Central memory CD8-positive, alpha-beta T cell (primary cell): Measurements from ENCODE around the gene TMEM134.

ENCODE experiments used
- ATAC-seq: fragments of 150-1000 bp; cut with Tn5 transposase; replicated peaks from 2 replicates; pipeline ENCODE4 v1.10.0; 2022; ENCODE audit warnings: mild to moderate bottlenecking, moderate FRiP score, moderate number of reproducible peaks; ENCODE audit not compliant: poor library complexity, severe bottlenecking; ENCODE audit errors: extremely low read depth
- DNase-seq, 2 donors: peaks; one replicate each; pipeline ENCODE4 v3.0.0; 2021; ENCODE audit warnings: low spot score in 2 of 2
- H3K27ac Mint-ChIP-seq: one replicate; pipeline ENCODE4 v1.8.0; 2022; ENCODE audit warnings: low read depth, mild to moderate bottlenecking, moderate library complexity, mixed read lengths
- H3K27me3 Mint-ChIP-seq: one replicate; pipeline ENCODE4 v1.8.0; 2022; ENCODE audit warnings: mixed read lengths
- H3K36me3 Mint-ChIP-seq: one replicate; pipeline ENCODE4 v1.8.0; 2022; ENCODE audit warnings: mild to moderate bottlenecking, moderate library complexity, mixed read lengths; ENCODE audit not compliant: insufficient read depth
- H3K4me1 Mint-ChIP-seq: one replicate; pipeline ENCODE4 v1.8.0; 2022; ENCODE audit warnings: mixed read lengths
- H3K4me3 Mint-ChIP-seq: one replicate; pipeline ENCODE4 v1.8.0; 2022; ENCODE audit warnings: mild to moderate bottlenecking, moderate library complexity, mixed read lengths
- H3K9me3 Mint-ChIP-seq: one replicate; pipeline ENCODE4 v1.8.0; 2022; ENCODE audit warnings: mixed read lengths

Gene TMEM134

DNA sequence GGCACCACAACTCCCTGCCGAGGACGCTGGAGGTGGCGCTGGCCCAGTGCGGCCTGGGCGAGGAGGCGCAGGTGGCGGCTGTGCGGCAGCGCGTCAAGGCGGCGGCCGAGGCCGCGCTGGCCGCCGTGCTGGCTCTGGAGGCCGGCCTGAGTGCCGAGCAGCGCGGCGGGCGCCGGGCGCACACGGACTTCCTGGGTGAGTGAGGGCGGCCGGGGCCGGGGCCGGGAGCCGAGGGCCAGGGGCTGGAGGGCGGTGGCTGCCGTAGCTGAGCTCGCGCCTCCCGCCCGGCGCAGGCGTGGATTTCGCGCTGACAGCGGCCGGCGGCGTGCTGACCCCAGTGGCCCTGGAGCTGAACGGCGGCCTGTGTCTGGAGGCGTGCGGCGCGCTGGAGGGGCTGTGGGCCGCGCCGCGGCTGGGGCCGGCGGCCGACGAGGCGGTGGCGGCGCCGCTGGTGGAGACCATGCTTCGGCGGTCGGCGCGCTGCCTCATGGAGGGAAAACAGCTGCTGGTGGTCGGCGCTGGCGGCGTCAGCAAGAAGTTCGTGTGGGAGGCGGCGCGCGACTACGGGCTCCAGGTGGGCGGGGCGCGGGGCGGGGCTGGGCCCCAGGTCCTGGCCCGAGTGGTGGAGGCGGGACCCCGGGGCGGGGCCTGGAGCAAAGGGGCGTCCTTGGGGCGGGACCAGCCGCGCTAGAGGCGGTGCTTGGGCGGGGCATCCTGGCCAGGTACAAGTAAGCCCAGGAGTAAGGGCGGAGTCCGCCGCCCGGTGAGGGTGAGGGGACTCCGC, 48.2 kb downstream of the TMEM134 start:
- Mint-ChIP-seq H3K36me3 (peaks cover 1% of the 10 kb centered on the region), H3K4me1 (peaks cover 61% of the 10 kb centered on the region), H3K9me3 (no peaks in the 10 kb centered on the region), H3K4me3 (peak overlapping the region; percentile 80), H3K27me3 (no peaks in the 10 kb centered on the region), H3K27ac (peak overlapping the region; percentile 86)
- ATAC-seq (peak; percentile 77), DNase-seq (peak; percentile 97 to 99)

DNA sequence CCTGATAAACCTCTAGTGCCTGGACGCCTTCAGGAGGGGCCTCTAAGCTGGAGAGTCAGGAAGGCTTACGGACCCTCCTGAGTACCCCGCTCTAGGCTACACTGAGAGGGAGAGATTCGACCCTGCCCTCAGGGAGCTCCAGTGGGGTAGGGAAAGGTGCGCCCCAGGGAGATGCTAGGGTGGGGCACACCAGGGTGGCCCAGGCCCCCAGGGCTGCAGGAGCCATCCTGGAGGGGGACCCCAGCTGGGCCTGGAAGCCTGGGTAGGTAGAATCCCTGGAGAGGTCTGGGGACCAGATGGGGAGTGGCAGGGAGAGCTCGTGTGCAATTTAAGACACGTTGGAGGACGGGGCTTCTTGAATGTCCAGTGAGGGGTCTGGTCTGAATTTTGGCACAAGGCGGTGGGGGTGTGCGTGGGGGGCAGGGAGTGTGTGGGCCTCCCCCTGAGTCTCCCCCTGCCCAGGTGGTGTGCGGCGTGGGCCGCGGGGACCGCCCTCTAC, 48.9 kb downstream of the TMEM134 start:
- Mint-ChIP-seq H3K4me3 (peak overlapping the region; percentile 80), H3K27me3 (no peaks in the 10 kb centered on the region), H3K36me3 (peaks cover under 1% of the 10 kb centered on the region), H3K4me1 (peaks cover 61% of the 10 kb centered on the region), H3K27ac (peak overlapping the region; percentile 86), H3K9me3 (no peaks in the 10 kb centered on the region)
- DNase-seq (no peak), ATAC-seq (no peak)

DNA sequence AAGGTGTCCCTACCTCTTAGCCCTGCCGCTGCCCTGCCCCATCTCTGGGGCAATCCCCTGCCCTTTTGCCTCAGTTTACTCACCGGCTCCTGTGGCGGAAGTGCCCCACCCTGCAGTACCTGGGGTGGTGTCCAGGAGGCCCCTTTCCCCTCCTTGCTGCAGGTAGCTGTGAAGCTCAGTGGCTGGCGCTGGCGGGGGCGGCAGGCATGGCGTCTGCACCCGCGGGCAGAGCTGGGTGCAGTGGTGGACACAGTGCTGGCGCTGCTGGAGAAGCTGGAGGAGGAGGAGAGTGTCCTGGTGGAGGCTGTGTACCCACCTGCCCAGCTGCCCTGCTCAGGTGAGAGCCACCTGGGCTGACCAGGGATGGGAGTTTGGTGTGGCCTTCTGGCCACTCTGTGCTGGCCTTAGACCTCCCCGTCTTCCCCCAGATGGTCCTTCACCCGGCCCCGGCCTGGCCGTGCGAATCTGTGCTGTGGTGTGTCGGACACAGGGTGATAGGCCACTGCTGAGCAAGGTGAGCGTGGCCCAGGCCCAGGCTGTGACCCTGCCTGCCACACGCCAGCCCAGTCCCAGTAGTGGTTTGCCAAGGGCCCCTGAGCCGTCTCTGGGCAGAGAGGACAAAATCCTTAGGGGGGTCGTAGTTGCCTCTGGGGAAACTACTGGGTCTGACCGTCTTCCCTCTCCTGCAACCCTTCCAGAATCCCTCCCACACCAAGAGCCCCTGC, 49.6 kb downstream of the TMEM134 start:
- H3K4me1 Mint-ChIP-seq: peaks cover 55% of the 10 kb centered on the region

DNA sequence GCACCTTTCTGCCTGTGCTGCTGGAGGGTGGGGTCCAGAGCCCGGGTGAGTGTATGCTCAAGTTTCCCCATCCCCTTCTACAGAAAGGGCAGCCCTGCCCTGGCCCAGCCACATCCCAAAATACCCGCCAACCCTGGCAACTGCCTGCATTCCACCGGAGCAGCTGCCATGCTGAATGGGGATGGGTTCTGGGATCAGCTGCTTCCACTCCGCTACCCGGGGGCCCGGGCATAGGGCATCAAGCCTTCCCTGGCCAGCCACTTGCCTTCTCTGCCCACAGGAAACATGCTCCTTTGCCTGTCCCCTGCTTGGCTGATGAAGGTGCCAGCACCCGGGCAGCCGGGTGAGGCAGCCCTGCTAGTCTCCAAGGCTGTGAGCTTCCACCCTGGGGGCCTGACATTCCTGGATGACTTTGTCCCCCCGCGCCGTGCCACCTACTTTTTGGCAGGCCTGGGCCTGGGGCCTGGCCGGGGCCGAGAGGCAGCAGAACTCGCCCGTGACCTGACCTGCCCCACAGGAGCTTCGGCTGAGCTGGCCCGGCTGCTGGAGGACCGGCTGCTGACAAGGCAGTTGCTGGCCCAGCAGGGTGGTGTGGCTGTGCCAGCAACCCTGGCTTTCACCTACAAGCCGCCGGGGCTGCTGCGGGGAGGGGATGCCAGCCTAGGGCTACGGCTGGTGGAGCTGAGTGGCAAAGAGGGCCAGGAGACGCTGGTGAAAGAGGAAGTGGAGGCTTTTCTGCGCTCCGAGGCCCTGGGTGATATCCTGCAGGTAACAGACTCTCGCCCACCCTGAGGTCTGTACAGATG, 50.4 kb downstream of the TMEM134 start:
- ATAC-seq (no peak), DNase-seq (no peak)
- Mint-ChIP-seq H3K27ac (peak overlapping the region; percentile 69), H3K4me3 (peak overlapping the region; percentile 80), H3K27me3 (no peaks in the 10 kb centered on the region), H3K4me1 (peaks cover 54% of the 10 kb centered on the region), H3K36me3 (peaks cover 3% of the 10 kb centered on the region), H3K9me3 (no peaks in the 10 kb centered on the region)

More for the DNA sequence above, 49.6 kb downstream of the TMEM134 start:
- Mint-ChIP-seq H3K36me3 (peaks cover 3% of the 10 kb centered on the region), H3K4me3 (peak overlapping the region; percentile 80), H3K27ac (peak overlapping the region; percentile 69), H3K27me3 (no peaks in the 10 kb centered on the region), H3K9me3 (no peaks in the 10 kb centered on the region)
- DNase-seq (no peak), ATAC-seq (no peak)

DNA sequence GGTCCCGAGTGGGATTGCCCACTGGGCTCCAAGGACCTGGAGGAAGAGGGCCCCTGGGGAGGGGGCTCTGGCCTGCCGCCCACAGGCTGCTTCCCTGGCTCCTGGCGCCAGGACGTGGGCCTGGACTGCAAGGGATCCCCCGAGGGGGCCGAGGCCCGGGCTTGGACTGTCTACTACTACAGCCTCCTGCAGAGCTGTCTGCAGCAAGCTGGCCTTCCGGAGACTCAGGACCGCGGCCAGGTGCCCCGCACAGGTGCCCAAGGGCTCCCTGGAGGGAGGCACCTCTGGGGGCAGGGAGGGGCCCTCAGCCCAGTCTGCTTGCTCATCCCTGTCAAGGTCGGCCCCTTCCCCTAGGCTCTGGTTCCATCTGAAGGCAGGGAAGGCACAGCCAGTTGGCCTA, 51.6 kb downstream of the TMEM134 start:
- Mint-ChIP-seq H3K27ac (peak overlapping the region; percentile 85), H3K27me3 (no peaks in the 10 kb centered on the region), H3K36me3 (peaks cover 3% of the 10 kb centered on the region), H3K4me3 (peak overlapping the region; percentile 80), H3K4me1 (peaks cover 59% of the 10 kb centered on the region), H3K9me3 (no peaks in the 10 kb centered on the region)
- ATAC-seq (no peak), DNase-seq (no peak)

DNA sequence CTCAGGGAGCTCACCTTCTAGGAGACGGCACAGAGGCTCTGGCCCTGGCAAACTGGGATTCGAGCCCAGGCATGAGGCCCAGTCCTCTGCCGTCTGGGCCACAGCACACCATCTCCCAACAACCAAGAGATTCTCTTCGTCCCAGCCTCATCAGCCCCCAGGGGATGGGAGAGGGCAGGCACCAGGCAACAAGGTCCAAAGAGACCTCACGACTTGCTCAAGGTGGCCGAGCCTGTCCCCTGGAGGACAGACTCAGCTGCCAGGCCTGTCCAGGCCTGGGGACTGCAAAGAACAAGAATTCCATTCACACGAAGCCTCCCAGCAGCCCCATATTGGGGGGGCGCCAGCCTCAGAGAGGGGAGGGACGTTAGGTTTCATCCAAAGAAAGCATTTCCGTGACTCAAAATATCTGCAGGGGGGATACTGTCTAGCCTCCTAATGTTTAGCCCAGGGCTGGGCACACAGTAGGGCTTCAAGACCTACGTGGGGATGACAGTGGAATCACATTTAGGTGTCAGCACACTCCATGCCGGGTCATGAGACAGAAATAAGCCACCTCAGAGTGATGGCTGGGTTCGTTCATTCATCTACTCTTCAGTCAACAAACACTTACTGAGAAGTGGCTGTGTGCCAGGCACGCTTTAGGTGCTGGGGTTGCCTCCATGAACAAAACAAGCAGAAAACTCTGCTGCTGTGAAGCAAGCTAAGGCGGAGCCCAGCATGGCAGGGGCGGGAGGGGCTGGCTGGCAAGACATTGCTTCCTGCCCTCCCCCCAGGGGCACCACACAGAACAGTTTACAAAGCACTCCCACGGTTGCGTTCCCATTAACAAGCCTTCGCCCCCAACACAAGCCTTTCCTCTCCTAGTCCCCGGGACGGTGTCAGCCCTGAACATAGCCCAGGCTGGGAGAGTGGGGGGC, 52.4 kb downstream of the TMEM134 start:
- Mint-ChIP-seq H3K4me3 (peak overlapping the region; percentile 80), H3K27me3 (no peaks in the 10 kb centered on the region), H3K9me3 (no peaks in the 10 kb centered on the region), H3K36me3 (peaks cover 3% of the 10 kb centered on the region), H3K4me1 (peaks cover 67% of the 10 kb centered on the region), H3K27ac (peak overlapping the region; percentile 85)
- DNase-seq (peak; percentile 60 to 79), ATAC-seq (peak; percentile 65)

DNA sequence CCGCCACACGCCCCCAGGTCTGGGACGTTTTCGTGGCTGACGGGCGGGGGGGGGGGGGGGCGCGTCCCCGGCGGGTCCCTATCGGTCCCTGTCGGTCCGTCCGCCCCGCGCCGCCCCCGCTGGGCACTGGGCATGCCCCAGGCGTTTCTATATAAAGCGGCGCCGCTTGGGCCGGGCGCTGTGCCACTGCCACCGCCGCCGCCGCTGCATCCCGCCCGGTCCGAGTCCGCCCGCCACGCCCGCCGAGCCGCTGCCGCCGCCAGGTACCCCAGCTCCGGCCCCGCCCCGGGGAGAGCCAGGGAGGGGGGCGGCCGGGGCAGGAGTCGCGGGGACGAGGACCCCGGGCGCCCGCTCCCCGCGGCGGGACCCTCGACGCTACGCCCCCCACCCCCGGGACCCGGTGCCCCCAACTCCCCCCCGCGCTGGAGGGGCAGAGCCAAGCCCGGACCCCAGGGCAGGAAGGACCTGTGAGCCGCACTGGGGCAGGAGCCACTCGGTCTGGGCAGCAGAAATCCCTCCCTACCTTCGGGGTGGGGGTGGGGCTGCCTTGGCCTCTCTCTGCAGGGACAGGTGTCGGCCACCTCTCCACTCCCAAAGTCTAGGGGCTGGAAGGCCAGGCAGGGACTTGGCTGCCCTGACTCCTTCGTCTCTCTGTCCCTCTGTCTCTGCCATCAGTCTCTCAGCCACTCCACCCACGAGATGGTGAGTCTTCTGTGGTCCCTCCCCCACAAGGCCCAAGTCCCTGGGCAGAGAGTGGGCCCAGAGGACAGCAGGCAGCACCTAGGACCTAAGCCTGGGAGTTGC, 53.3 kb downstream of the TMEM134 start, which contains the start of gene CARNS1:
TSS of gene CARNS1 (plus strand) at position 178 of the 804 bp plus-strand sequence. CDS start at position 700, 522 bp downstream.
- Mint-ChIP-seq H3K27ac (peak within 1 kb of the TSS; percentile 85), H3K36me3 (peaks cover 3% of the 10 kb centered on the region), H3K4me1 (peaks cover 71% of the 10 kb centered on the region), H3K4me3 (peak within 1 kb of the TSS; percentile 80), H3K27me3 (no peaks in the 10 kb centered on the region), H3K9me3 (no peaks in the 10 kb centered on the region)
- ATAC-seq (no peak), DNase-seq (no peak)

DNA sequence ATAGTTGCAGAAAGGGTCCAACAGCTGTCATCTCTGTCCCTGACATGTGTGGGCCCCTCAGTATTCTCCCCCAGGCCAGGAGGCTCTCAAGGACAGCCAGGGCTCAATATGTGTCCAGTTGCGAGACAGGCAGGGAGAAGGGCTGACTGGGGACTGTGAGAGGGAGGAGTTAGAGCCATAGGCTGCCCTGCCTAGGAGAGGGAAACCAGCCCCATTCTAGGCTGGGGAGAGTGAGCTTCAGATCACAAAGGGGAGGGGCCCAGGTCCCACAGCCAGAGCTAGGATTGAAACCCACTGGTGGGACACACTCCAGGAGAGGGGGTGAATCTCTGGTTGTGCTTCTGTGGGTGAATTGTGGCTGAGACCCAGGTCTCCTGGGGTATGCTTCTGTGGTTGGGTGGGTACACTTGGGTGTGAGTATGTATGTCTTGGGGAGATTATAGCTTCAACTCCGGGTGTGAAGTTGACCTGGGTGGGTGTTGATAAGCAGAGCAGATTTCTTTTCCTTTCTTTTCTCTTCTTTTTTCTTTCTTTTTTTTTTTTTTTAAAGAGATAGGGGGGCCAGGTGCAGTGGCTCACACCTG, 55.7 kb downstream of the TMEM134 start:
- DNase-seq (no peak), ATAC-seq (no peak)
- Mint-ChIP-seq H3K36me3 (peaks cover 13% of the 10 kb centered on the region), H3K27ac (no peak overlapping the region), H3K9me3 (no peaks in the 10 kb centered on the region), H3K4me3 (peak overlapping the region; percentile 50), H3K27me3 (no peaks in the 10 kb centered on the region), H3K4me1 (peaks cover 78% of the 10 kb centered on the region)

DNA sequence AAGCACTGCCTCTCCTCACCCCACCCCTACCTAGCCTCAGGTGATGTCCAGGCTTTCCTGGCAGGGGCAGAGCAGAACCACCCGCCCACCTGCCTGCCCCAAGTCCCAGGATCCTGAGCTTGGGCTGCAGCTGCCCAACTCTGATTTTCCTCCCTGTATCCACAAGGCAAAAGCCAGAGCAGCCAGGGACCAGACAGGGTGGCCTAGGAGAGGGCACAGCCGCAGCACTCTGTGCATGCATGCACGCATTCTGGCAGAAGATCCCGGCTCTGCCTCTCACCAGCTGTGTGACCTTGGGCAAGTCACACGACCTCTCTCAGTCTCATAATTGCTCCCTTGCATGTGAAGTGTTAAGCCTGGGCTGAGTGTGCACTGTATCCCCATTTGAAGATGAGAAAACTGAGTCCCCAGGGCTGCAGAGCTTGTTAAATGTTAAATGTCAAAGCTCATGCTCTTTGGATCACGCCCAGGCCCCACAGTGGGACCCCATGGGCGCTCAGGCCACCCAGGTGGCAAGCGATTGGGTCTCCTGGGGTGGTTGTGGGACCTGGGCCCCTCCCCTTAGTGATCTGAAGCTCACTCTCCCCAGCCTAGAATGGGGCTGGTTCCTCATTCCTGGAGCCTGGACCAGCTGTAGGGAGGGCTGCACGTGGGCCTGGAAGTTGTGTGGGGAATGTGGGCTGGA, 56.4 kb downstream of the TMEM134 start:
- no peaks in the 10 kb centered on the region for H3K9me3 Mint-ChIP-seq
- no peaks in the 10 kb centered on the region for H3K27me3 Mint-ChIP-seq
- peak overlapping the region; percentile 87 for H3K4me3 Mint-ChIP-seq
- ATAC-seq (no peak), DNase-seq (no peak)
- H3K4me1 Mint-ChIP-seq: peaks cover 78% of the 10 kb centered on the region
- H3K36me3 Mint-ChIP-seq: peaks cover 19% of the 10 kb centered on the region
- H3K27ac Mint-ChIP-seq: no peak overlapping the region

DNA sequence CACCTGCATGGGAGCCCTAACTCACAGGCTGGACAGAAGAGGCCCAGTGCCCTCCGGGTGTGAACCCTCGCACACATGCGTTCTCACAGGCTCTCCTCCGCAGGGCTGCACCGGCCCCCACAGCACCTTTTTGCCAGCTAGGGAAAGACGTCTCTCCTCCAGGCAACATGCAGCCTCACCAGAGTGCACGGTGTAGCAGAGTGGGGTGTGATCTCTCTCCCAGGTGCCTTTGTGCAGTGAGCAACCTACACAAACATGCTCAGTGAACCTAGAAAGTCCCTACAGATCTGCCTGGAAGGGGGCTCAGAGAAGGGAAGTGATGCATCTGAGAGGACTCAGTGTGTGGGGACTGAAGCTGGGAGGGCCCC, 57.3 kb downstream of the TMEM134 start:
- Mint-ChIP-seq H3K36me3 (peaks cover 26% of the 10 kb centered on the region), H3K4me1 (peaks cover 78% of the 10 kb centered on the region), H3K27ac (no peak overlapping the region), H3K27me3 (no peaks in the 10 kb centered on the region), H3K9me3 (no peaks in the 10 kb centered on the region), H3K4me3 (peak overlapping the region; percentile 87)
- no peak for DNase-seq
- no peak for ATAC-seq
